H9 (cell line): ENCODE results near the gene NT5DC2. TPM values are rescaled to one million over a fixed set of nuclear protein-coding genes. Genes with fewer than 3 reads are reported as not detected.

Experiments used
- DNase-seq: peaks from one replicate; pipeline ENCODE4 v3.0.0-alpha.2; 2017
- H2AFZ ChIP-seq: one replicate; pipeline ENCODE4 v1.6.1; 2013; ENCODE audit warnings: mild to moderate bottlenecking, low read length, control low read depth, moderate library complexity
- H2AK5ac ChIP-seq: 2 replicates; pipeline ENCODE4 v1.6.1; 2013; ENCODE audit warnings: low read length, control low read depth, mixed read lengths; ENCODE audit not compliant: insufficient read length
- H2BK120ac ChIP-seq: one replicate; pipeline ENCODE4 v1.6.1; 2013; ENCODE audit warnings: low read depth, mild to moderate bottlenecking, low read length, control low read depth, inconsistent platforms; ENCODE audit not compliant: poor library complexity, severe bottlenecking
- H2BK12ac ChIP-seq: 2 replicates; pipeline ENCODE4 v1.6.1; 2013; ENCODE audit warnings: low read length, control low read depth, mixed read lengths, low read depth; ENCODE audit not compliant: insufficient read length
- H2BK15ac ChIP-seq: 2 replicates; pipeline ENCODE4 v1.6.1; 2013; ENCODE audit warnings: low read depth, low read length, control low read depth
- H2BK20ac ChIP-seq: one replicate; pipeline ENCODE4 v1.6.1; 2013; ENCODE audit warnings: low read depth, mild to moderate bottlenecking, low read length, control low read depth, inconsistent platforms; ENCODE audit not compliant: poor library complexity, severe bottlenecking
- H2BK5ac ChIP-seq: 2 replicates; pipeline ENCODE4 v1.6.1; 2013; ENCODE audit warnings: low read length, control low read depth, mixed read lengths; ENCODE audit not compliant: insufficient read length
- H3K14ac ChIP-seq: 2 replicates; pipeline ENCODE4 v1.6.1; 2013; ENCODE audit warnings: low read length, control low read depth; ENCODE audit not compliant: insufficient read depth
- H3K18ac ChIP-seq: 2 replicates; pipeline ENCODE4 v1.6.1; 2013; ENCODE audit warnings: low read depth, mild to moderate bottlenecking, mixed read lengths, low read length, control low read depth; ENCODE audit not compliant: insufficient read length
- H3K23ac ChIP-seq: 2 replicates; pipeline ENCODE4 v1.6.1; 2013; ENCODE audit warnings: low read length, control low read depth, mixed read lengths, low read depth; ENCODE audit not compliant: insufficient read length
- H3K23me2 ChIP-seq: 2 replicates; pipeline ENCODE4 v1.6.1; 2013; ENCODE audit warnings: low read depth, mild to moderate bottlenecking, mixed read lengths, low read length, control low read depth; ENCODE audit not compliant: insufficient read length, poor library complexity, severe bottlenecking
- H3K27ac ChIP-seq: 2 replicates; pipeline ENCODE4 v1.5.1; 2013; ENCODE audit warnings: low read length, control low read depth, mixed read lengths, low read depth; ENCODE audit not compliant: insufficient read length
- H3K27me3 ChIP-seq: 2 replicates; pipeline ENCODE4 v1.6.1; 2013; ENCODE audit warnings: low read length, control low read depth, inconsistent platforms; ENCODE audit not compliant: insufficient read depth
- H3K4ac ChIP-seq: 2 replicates; pipeline ENCODE4 v1.6.1; 2013; ENCODE audit warnings: low read depth, mild to moderate bottlenecking, control low read depth, inconsistent platforms, low read length, moderate library complexity
- H3K4me1 ChIP-seq: 2 replicates; pipeline ENCODE4 v1.6.1; 2013; ENCODE audit warnings: low read length, control low read depth, inconsistent platforms; ENCODE audit not compliant: insufficient read depth
- H3K4me2 ChIP-seq: 2 replicates; pipeline ENCODE4 v1.6.1; 2013; ENCODE audit warnings: low read length, control low read depth, mixed read lengths; ENCODE audit not compliant: insufficient read length, insufficient read depth
- H3K56ac ChIP-seq: 2 replicates; pipeline ENCODE4 v1.6.1; 2013; ENCODE audit warnings: low read depth, mild to moderate bottlenecking, mixed read lengths, low read length, control low read depth; ENCODE audit not compliant: insufficient read length
- H3K79me1 ChIP-seq: 2 replicates; pipeline ENCODE4 v1.6.1; 2013; ENCODE audit warnings: low read depth, mild to moderate bottlenecking, moderate library complexity, low read length, control low read depth, inconsistent platforms; ENCODE audit not compliant: insufficient read depth, poor library complexity, severe bottlenecking
- H3K79me2 ChIP-seq: 2 replicates; pipeline ENCODE4 v1.6.1; 2013; ENCODE audit warnings: low read length, control low read depth, inconsistent platforms; ENCODE audit not compliant: insufficient read depth
- H3K9ac ChIP-seq: 2 replicates; pipeline ENCODE4 v1.6.1; 2013; ENCODE audit warnings: low read length, control low read depth, mixed read lengths; ENCODE audit not compliant: insufficient read length; ENCODE audit errors: extremely low read depth
- H3K9me3 ChIP-seq: one replicate; pipeline ENCODE4 v1.6.1; 2013; ENCODE audit warnings: low read depth, low read length, inconsistent platforms; ENCODE audit not compliant: control insufficient read depth
- H3T11ph ChIP-seq: one replicate; pipeline ENCODE4 v1.6.1; 2013; ENCODE audit warnings: mild to moderate bottlenecking, low read length, control low read depth, inconsistent platforms
- H4K20me1 ChIP-seq: one replicate; pipeline ENCODE4 v1.6.1; 2013; ENCODE audit not compliant: control insufficient read depth, insufficient read length, insufficient read depth
- H4K5ac ChIP-seq: 2 replicates; pipeline ENCODE4 v1.6.1; 2013; ENCODE audit warnings: low read depth, mild to moderate bottlenecking, mixed read lengths, low read length, control low read depth; ENCODE audit not compliant: insufficient read length
- H4K8ac ChIP-seq: replicated peaks from 2 replicates; pipeline ENCODE4 v1.6.1; 2013; ENCODE audit warnings: low read length, control low read depth, mixed read lengths, low read depth; ENCODE audit not compliant: insufficient read length
- H4K91ac ChIP-seq: 2 replicates; pipeline ENCODE4 v1.6.1; 2013; ENCODE audit warnings: low read depth, mild to moderate bottlenecking, moderate library complexity, mixed read lengths, low read length, control low read depth; ENCODE audit not compliant: insufficient read length
- H3K27ac Mint-ChIP-seq, 3 experiments: 2 replicates in 2 of 3; 3 replicates in 1 of 3; pipeline ENCODE4 v1.8.0; 2020 to 2021; ENCODE audit warnings: mixed read lengths in 3 of 3, mild to moderate bottlenecking in 1 of 3, moderate library complexity in 1 of 3
- H3K27me3 Mint-ChIP-seq: 2 replicates; pipeline ENCODE4 v1.8.0; 2021; ENCODE audit warnings: low read depth, mild to moderate bottlenecking, moderate library complexity, mixed read lengths
- H3K36me3 Mint-ChIP-seq, 3 experiments: 2 replicates in 2 of 3; 3 replicates in 1 of 3; pipeline ENCODE4 v1.8.0; 2020 to 2021; ENCODE audit warnings: low read depth in 3 of 3, mixed read lengths in 3 of 3; ENCODE audit not compliant: insufficient read depth in 1 of 3
- H3K4me1 Mint-ChIP-seq, 2 experiments: 2 replicates each; pipeline ENCODE4 v1.8.0; 2020; ENCODE audit warnings: mixed read lengths in 2 of 2
- H3K4me3 Mint-ChIP-seq, 2 experiments: 2 replicates in 1 of 2; 3 replicates in 1 of 2; pipeline ENCODE4 v1.8.0; 2020 to 2021; ENCODE audit warnings: mild to moderate bottlenecking in 2 of 2, mixed read lengths in 2 of 2, moderate library complexity in 1 of 2
- H3K9me3 Mint-ChIP-seq, 2 experiments: 2 replicates in 1 of 2; 3 replicates in 1 of 2; pipeline ENCODE4 v1.8.0; 2020; ENCODE audit warnings: mild to moderate bottlenecking in 2 of 2, mixed read lengths in 2 of 2, moderate library complexity in 1 of 2
- WGBS: extraction: QIAGEN DNeasy Blood & Tissue Kit; methylation state at CpG from one replicate; pipeline ENCODE4 v1.1.7; 2013; ENCODE audit warnings: missing lambda C conversion rate, low lambda C conversion rate, mixed read lengths; ENCODE audit not compliant: insufficient read length; ENCODE audit errors: extremely low coverage; 5-methylcytosine and 5-hydroxymethylcytosine counted together
- total RNA-seq: library from RNA; stranded (reverse); gene quantifications from 2 replicates; pipeline ENCODE4 v1.2.1, GENCODE V29; 2021
- TF ChIP-seq, protein P1 (sequence below): fragments of 200-600 bp; sonication (generic); conservative IDR thresholded peaks from 3 replicates; pipeline ENCODE4 v1.8.0; 2021; ENCODE audit warnings: antibody characterized with exemption, mild to moderate bottlenecking

The NT5DC2 gene
- total RNA-seq, 1 experiment from 2014 or later: 444 TPM

GRCh38 chr3:52536369-52537164, 2.9 kb upstream of the NT5DC2 start, which contains the start of gene UQCC5:
Gene UQCC5, plus strand, starts transcription at chr3:52536605. Its CDS starts 151 bp downstream, at chr3:52536756.
- no CpG with 5 or more reads among the region's 65 CpGs for WGBS
- no peak within 1 kb of the TSS for H2BK20ac ChIP-seq
- H3K4me2 ChIP-seq: peak within 1 kb of the TSS; percentile 93
- peak within 1 kb of the TSS; percentile 74 for H3K9ac ChIP-seq
- peak within 1 kb of the TSS; percentile 98 to 99 for H3K4me3 Mint-ChIP-seq
- no peak within 1 kb of the TSS for H2BK120ac ChIP-seq
- H3K79me2 ChIP-seq: peaks cover 14% of the 10 kb centered on the region; the same call in 1 of the 2 replicates
- H4K91ac ChIP-seq: no peak within 1 kb of the TSS
- TF ChIP-seq, protein P1, sequence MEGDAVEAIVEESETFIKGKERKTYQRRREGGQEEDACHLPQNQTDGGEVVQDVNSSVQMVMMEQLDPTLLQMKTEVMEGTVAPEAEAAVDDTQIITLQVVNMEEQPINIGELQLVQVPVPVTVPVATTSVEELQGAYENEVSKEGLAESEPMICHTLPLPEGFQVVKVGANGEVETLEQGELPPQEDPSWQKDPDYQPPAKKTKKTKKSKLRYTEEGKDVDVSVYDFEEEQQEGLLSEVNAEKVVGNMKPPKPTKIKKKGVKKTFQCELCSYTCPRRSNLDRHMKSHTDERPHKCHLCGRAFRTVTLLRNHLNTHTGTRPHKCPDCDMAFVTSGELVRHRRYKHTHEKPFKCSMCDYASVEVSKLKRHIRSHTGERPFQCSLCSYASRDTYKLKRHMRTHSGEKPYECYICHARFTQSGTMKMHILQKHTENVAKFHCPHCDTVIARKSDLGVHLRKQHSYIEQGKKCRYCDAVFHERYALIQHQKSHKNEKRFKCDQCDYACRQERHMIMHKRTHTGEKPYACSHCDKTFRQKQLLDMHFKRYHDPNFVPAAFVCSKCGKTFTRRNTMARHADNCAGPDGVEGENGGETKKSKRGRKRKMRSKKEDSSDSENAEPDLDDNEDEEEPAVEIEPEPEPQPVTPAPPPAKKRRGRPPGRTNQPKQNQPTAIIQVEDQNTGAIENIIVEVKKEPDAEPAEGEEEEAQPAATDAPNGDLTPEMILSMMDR: 0 out of 3 replicates have a peak, but pooled peaks have one; percentile 11
- H2BK15ac ChIP-seq: no peak within 1 kb of the TSS
- H3K4me1 Mint-ChIP-seq: peaks cover 45 to 49% of the 10 kb centered on the region in 2 experiments
- no peak within 1 kb of the TSS for H2AFZ ChIP-seq
- H3K56ac ChIP-seq: no peak within 1 kb of the TSS
- no peaks in the 10 kb centered on the region for H3K9me3 ChIP-seq
- H3K23ac ChIP-seq: no peak within 1 kb of the TSS
- H3K79me1 ChIP-seq: peaks cover 6% of the 10 kb centered on the region
- H3K27ac Mint-ChIP-seq: peak within 1 kb of the TSS; percentile 98 to 99 (median 99)
- H3K36me3 Mint-ChIP-seq: peaks cover 17 to 37% (median 23%) of the 10 kb centered on the region in 3 experiments
- H3K23me2 ChIP-seq: peaks cover 24% of the 10 kb centered on the region
- H3K4ac ChIP-seq: no peak within 1 kb of the TSS
- H3T11ph ChIP-seq: no peak within 1 kb of the TSS
- H2BK5ac ChIP-seq: no peak within 1 kb of the TSS
- peak; percentile 99 for DNase-seq
- peaks cover 6% of the 10 kb centered on the region for H3K4me1 ChIP-seq
- H3K18ac ChIP-seq: peak within 1 kb of the TSS; percentile 14
- no peak within 1 kb of the TSS for H3K27ac ChIP-seq
- H2BK12ac ChIP-seq: no peak within 1 kb of the TSS
- no peak within 1 kb of the TSS for H2AK5ac ChIP-seq
- no peaks in the 10 kb centered on the region for H3K27me3 ChIP-seq
- no peak within 1 kb of the TSS for H4K5ac ChIP-seq
- no peaks in the 10 kb centered on the region for H3K27me3 Mint-ChIP-seq
- H4K8ac ChIP-seq: no peak within 1 kb of the TSS
- H3K9me3 Mint-ChIP-seq: no peaks in the 10 kb centered on the region
- H3K14ac ChIP-seq: 0 out of 2 replicates have a peak within 1 kb of the TSS, but pooled peaks have one; percentile 4
- no peaks in the 10 kb centered on the region for H4K20me1 ChIP-seq
